ENCODE measurements around the gene HNRNPA3. TPM values are rescaled to one million over a fixed set of nuclear protein-coding genes. Genes with fewer than 3 reads are reported as not detected.
"Not testable (repeated sequence)": the region's sequence is repeated elsewhere in the genome, so short reads cannot be mapped to it uniquely, and the experiment has no call there.

Gene HNRNPA3
- polyA plus RNA-seq, 4 donors, result 73.4 to 282 (median 190) TPM

DNA sequence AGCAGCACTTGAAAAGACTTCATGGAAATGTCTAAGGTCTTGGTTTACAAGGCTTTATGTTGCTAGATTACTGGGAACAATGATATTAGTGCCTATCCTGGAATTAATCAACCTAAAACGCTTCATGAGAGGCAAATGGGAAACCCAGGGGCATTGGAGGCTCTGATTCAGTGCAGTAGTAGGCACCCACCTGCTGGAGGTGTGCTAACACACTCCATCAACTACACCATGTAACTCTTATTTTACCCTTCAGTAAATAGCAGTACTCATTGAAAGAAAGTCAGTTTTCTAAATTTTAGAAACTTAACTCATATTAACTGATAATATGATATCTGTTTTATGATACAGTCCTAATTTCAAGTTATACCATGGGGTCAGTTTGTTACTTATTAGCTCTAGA lies 17.4 kb upstream of the HNRNPA3 start:
- no peak for DNase-seq
- no peaks in the 10 kb centered on the region for H3K4me1 ChIP-seq (ENCODE audit: control insufficient read depth in 3 of 3, insufficient read depth in 2 of 3, low read depth in 1 of 3, low read length in 2 of 3)
- WGBS, 3 donors, result 58 to 89% (median 66%) methylated on average over 1 of the region's 1 CpG
- H3K9me3 ChIP-seq (ENCODE audit: control insufficient read depth in 2 of 2, insufficient read depth in 1 of 2, low read depth in 1 of 2, low read length in 1 of 2), result no peaks in the 10 kb centered on the region
- no peak overlapping the region for H3K4me3 ChIP-seq (ENCODE audit: low read depth in 1 of 3, low read length in 3 of 3)
- H3K27me3 ChIP-seq (ENCODE audit: control insufficient read depth in 3 of 3, insufficient read depth in 3 of 3, low read length in 3 of 3), result no peaks in the 10 kb centered on the region
- no peaks in the 10 kb centered on the region for H3K36me3 ChIP-seq (ENCODE audit: control insufficient read depth in 3 of 3, insufficient read depth in 2 of 3, low read depth in 1 of 3, low read length in 3 of 3)
- no peak for FAIRE-seq
- H3K27ac ChIP-seq (ENCODE audit: low read depth in 1 of 3, low read length in 2 of 3), result no peak overlapping the region

DNA sequence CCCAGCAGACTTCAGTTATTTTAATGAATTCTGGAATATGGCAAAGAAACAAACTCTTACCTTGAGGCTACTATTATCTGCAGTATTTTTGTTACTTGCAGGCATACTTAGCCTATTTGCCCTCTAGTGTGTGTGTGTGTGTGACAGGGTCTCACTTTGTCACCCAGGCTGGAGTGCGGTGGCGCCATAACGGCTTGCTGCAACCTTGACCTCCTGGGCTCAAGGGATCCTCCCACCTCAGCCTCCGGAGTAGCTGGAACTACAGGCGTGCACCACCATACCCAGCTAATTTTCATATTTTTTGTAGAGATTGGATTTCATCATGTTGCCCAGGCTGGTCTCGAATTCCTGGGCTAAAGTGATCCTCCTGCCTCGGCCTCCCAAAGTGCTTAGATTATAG lies 12.2 kb upstream of the HNRNPA3 start:
- FAIRE-seq; H3K9me3 ChIP-seq (ENCODE audit: control insufficient read depth in 2 of 2, insufficient read depth in 1 of 2, low read depth in 1 of 2, low read length in 1 of 2); H3K36me3 ChIP-seq (ENCODE audit: control insufficient read depth in 3 of 3, insufficient read depth in 2 of 3, low read depth in 1 of 3, low read length in 3 of 3); H3K27ac ChIP-seq (ENCODE audit: low read depth in 1 of 3, low read length in 2 of 3); H3K27me3 ChIP-seq (ENCODE audit: control insufficient read depth in 3 of 3, insufficient read depth in 3 of 3, low read length in 3 of 3); H3K4me3 ChIP-seq (ENCODE audit: low read depth in 1 of 3, low read length in 3 of 3); H3K4me1 ChIP-seq (ENCODE audit: control insufficient read depth in 3 of 3, insufficient read depth in 2 of 3, low read depth in 1 of 3, low read length in 2 of 3); DNase-seq: not testable (repeated sequence)
- WGBS, 3 donors, result 92 to 97% (median 93%) methylated on average over 7 of the region's 7 CpGs

DNA sequence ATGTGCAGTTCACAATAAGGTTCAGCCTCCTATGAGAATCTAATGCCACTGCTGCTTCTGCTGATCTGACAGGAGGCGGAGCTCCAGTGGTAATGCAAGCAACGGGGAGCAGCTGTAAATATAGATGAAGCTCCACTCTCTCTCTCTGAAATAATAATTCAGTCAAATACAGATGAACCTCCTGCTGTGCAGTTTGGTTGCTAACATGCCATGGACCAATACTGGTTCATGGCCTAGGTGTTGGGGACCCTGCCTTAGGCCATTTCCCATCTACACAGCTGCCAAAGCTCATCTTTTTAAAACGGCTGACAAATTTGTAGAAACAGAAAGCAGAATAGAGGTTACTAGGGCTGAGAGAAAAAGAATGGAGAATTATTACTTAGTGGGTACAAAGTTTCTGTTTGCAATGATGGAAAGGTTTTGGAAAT lies 10.7 kb upstream of the HNRNPA3 start:
- H3K27me3 ChIP-seq (ENCODE audit: control insufficient read depth in 3 of 3, insufficient read depth in 3 of 3, low read length in 3 of 3), result no peaks in the 10 kb centered on the region
- no peak for DNase-seq
- H3K4me1 ChIP-seq (ENCODE audit: control insufficient read depth in 3 of 3, insufficient read depth in 2 of 3, low read depth in 1 of 3, low read length in 2 of 3), result no peaks in the 10 kb centered on the region
- no peak overlapping the region for H3K27ac ChIP-seq (ENCODE audit: low read depth in 1 of 3, low read length in 2 of 3)
- FAIRE-seq, result no peak
- 44 to 53% (median 48%) methylated on average over 3 of the region's 3 CpGs for WGBS, 3 donors
- H3K9me3 ChIP-seq (ENCODE audit: control insufficient read depth in 2 of 2, insufficient read depth in 1 of 2, low read depth in 1 of 2, low read length in 1 of 2), result no peaks in the 10 kb centered on the region
- no peak overlapping the region for H3K4me3 ChIP-seq (ENCODE audit: low read depth in 1 of 3, low read length in 3 of 3)
- H3K36me3 ChIP-seq (ENCODE audit: control insufficient read depth in 3 of 3, insufficient read depth in 2 of 3, low read depth in 1 of 3, low read length in 3 of 3), result no peaks in the 10 kb centered on the region

DNA sequence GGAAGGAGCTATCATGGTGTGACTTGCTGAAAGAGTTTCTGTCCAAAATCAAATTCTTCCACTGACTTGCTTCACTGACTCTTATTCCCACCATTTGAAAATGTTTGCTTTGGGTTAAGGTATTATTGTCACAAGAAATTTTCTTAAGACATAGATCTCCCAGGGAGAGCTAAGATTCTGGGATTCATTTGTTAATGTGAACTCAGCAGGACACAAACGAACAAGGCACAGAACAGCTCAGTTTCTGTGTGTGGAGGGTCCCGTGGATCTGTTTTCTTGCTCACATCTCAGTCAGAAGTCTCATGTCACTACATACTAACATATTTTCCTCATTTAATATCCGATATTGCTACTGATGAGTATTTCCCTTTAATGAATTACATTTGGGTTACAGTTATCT lies 8.2 kb upstream of the HNRNPA3 start:
- no peak for FAIRE-seq
- no peak overlapping the region for H3K4me3 ChIP-seq (ENCODE audit: low read depth in 1 of 3, low read length in 3 of 3)
- H3K27me3 ChIP-seq (ENCODE audit: control insufficient read depth in 3 of 3, insufficient read depth in 3 of 3, low read length in 3 of 3), result no peaks in the 10 kb centered on the region
- DNase-seq, result no peak
- H3K9me3 ChIP-seq (ENCODE audit: control insufficient read depth in 2 of 2, insufficient read depth in 1 of 2, low read depth in 1 of 2, low read length in 1 of 2), result no peaks in the 10 kb centered on the region
- WGBS, 3 donors, result 83 to 94% (median 90%) methylated on average over 3 of the region's 3 CpGs
- H3K36me3 ChIP-seq (ENCODE audit: control insufficient read depth in 3 of 3, insufficient read depth in 2 of 3, low read depth in 1 of 3, low read length in 3 of 3), result no peaks in the 10 kb centered on the region
- H3K27ac ChIP-seq (ENCODE audit: low read depth in 1 of 3, low read length in 2 of 3), result no peak overlapping the region
- no peaks in the 10 kb centered on the region for H3K4me1 ChIP-seq (ENCODE audit: control insufficient read depth in 3 of 3, insufficient read depth in 2 of 3, low read depth in 1 of 3, low read length in 2 of 3)

DNA sequence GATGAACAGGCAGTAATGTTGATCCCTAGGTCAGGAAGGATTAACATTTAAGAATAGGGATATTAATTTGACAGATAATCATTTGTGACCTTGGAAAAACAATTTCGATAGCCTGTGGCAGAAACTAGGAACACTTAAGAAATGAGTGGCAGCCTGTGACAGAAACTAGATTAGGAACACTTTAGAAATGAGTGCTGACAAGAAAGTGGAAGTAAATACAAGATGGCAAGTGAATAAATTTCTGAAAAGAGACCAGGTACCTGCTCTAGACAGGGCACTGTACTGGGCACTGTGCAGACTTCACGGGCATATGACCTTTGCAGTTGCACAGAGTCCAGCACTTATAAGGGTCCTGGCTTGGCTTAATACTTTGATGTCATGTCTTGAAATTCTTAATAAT lies 5.5 kb upstream of the HNRNPA3 start:
- 71 to 76% (median 75%) methylated on average over 2 of the region's 2 CpGs for WGBS, 3 donors
- FAIRE-seq, result no peak
- no peak overlapping the region for H3K27ac ChIP-seq (ENCODE audit: low read depth in 1 of 3, low read length in 2 of 3)

DNA sequence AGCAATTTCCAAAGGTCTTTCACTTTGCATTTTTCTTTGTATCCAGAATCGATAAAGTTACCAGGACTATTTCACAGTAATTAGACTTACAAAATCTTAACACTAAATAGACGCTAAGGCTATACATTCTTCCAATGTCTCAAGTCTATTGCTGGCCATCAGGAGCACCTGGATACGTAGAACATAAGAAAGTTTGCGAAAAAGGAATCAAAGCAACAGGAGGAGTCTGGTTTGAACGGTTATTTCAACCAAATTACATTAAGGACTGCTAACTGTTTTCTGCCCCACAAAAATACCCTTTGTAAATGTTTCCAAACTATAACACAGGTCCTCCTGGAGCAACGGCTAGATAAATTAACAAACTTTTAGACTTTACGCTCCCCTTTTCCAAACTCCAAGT lies 1.4 kb upstream of the HNRNPA3 start:
- Histone ChIP-seq H3K9me3 (ENCODE audit: control insufficient read depth in 2 of 2, insufficient read depth in 1 of 2, low read depth in 1 of 2, low read length in 1 of 2) (no peaks in the 10 kb centered on the region), H3K4me3 (ENCODE audit: low read depth in 1 of 3, low read length in 3 of 3) (peak overlapping the region in 1 of 3 donors; percentile 80), H3K4me1 (ENCODE audit: control insufficient read depth in 3 of 3, insufficient read depth in 2 of 3, low read depth in 1 of 3, low read length in 2 of 3) (peaks cover 0 to 16% (median 0%) of the 10 kb centered on the region in 3 donors), H3K27ac (ENCODE audit: low read depth in 1 of 3, low read length in 2 of 3) (peak overlapping the region; percentile 99 to 100 (median 100)), H3K27me3 (ENCODE audit: control insufficient read depth in 3 of 3, insufficient read depth in 3 of 3, low read length in 3 of 3) (no peaks in the 10 kb centered on the region), H3K36me3 (ENCODE audit: control insufficient read depth in 3 of 3, insufficient read depth in 2 of 3, low read depth in 1 of 3, low read length in 3 of 3) (peaks cover 0 to 13% (median 0%) of the 10 kb centered on the region in 3 donors)
- DNase-seq, result peak; percentile 21 to 50
- WGBS, 3 donors, result 14 to 44% (median 27%) methylated on average over 7 of the region's 7 CpGs
- FAIRE-seq, result no peak

More for the DNA sequence above, 5.5 kb upstream of the HNRNPA3 start:
- H3K9me3 ChIP-seq (ENCODE audit: control insufficient read depth in 2 of 2, insufficient read depth in 1 of 2, low read depth in 1 of 2, low read length in 1 of 2), result no peaks in the 10 kb centered on the region
- H3K36me3 ChIP-seq (ENCODE audit: control insufficient read depth in 3 of 3, insufficient read depth in 2 of 3, low read depth in 1 of 3, low read length in 3 of 3), result peaks cover 0 to 2% (median 0%) of the 10 kb centered on the region in 3 donors
- no peak overlapping the region for H3K4me3 ChIP-seq (ENCODE audit: low read depth in 1 of 3, low read length in 3 of 3)
- peaks cover 0 to 11% (median 0%) of the 10 kb centered on the region in 3 donors for H3K4me1 ChIP-seq (ENCODE audit: control insufficient read depth in 3 of 3, insufficient read depth in 2 of 3, low read depth in 1 of 3, low read length in 2 of 3)
- DNase-seq, result no peak
- no peaks in the 10 kb centered on the region for H3K27me3 ChIP-seq (ENCODE audit: control insufficient read depth in 3 of 3, insufficient read depth in 3 of 3, low read length in 3 of 3)

DNA sequence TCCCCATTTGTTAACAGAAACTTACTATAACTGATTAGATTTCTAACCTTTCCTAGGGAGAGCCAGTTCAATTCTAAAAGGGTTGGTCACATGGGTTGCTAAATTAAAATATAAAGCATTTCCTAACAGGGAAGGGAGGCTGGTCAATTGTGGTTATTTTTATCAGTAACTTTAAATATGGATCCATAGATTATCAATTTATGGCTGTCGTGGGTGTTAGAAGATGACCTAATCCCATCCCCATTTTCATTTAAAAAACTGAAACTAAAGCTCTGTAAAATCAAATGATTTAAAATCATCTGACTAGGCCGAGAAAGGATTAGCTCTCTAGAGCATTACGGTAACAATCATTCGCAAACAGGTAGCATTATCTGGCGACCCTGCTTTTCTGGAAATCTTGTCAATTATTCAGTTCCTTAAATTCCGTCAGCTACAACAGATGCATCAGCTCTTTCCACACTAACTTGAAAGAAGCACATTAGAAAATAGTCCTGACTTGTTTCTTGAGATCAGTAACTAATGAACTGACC lies 953 bp upstream of the HNRNPA3 start:
- Histone ChIP-seq H3K4me3 (ENCODE audit: low read depth in 1 of 3, low read length in 3 of 3) (peak overlapping the region; percentile 55 to 80 (median 67)), H3K27me3 (ENCODE audit: control insufficient read depth in 3 of 3, insufficient read depth in 3 of 3, low read length in 3 of 3) (no peaks in the 10 kb centered on the region), H3K27ac (ENCODE audit: low read depth in 1 of 3, low read length in 2 of 3) (peak overlapping the region; percentile 99 to 100 (median 100)), H3K4me1 (ENCODE audit: control insufficient read depth in 3 of 3, insufficient read depth in 2 of 3, low read depth in 1 of 3, low read length in 2 of 3) (peaks cover 0 to 16% (median 3%) of the 10 kb centered on the region in 3 donors), H3K9me3 (ENCODE audit: control insufficient read depth in 2 of 2, insufficient read depth in 1 of 2, low read depth in 1 of 2, low read length in 1 of 2) (no peaks in the 10 kb centered on the region), H3K36me3 (ENCODE audit: control insufficient read depth in 3 of 3, insufficient read depth in 2 of 3, low read depth in 1 of 3, low read length in 3 of 3) (peaks cover 2 to 16% (median 3%) of the 10 kb centered on the region in 3 donors)
- DNase-seq (peak in 1 of 2 donors; percentile 26), FAIRE-seq (no peak)
- WGBS, 3 donors, result 2 to 6% (median 3%) methylated on average over 6 of the region's 6 CpGs

DNA sequence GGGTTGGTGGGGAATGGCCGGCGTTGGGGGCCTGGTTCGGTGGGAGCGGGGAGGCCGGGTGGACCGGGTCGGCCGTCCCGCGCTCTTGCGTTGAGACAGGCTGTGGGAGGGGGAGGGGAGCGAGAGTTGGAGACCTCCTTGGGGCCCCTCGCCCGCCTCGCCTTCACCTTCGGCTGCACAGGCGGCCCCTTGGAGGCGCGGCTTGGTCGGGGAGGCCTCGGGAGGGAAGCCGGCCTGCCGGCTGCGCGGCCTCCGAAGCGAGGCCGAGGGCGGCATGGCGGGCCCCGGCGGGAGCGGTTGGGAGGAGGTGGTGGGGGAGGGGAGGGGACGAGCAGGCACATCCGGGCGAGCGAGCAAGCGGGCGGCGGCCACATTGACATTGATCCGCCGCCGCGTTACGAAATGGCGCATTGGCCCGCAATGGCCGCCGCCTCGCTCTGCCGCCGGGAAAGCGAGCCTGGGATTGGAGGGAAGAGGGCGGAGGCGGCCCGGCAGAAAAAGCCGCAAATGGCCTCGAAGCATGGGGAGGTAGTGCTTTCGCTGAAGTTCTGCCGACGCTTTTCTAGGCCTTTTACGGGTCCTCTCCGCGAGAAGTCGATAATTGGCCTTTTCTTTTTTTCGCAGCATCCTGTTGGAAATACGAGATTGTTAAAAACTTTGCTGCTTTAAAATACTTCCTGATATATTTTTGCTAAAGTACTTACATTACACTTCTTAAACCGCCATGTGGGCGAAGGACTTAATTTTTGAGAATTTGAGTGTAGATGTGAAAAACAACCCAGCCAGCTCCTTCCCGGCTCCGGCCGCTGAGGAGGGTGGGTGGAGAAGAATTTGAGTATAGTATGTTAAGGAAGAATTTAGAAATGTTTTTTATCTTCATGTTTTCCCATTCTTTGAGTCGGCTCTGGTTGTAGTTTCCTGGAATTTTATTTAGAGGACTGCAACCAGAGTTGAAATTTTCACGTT lies 580 bp downstream of the HNRNPA3 start:
- WGBS, 3 donors, result 0 to 1% (median 0%) methylated on average over 58 to 74 of the region's 74 CpGs
- H3K27me3 ChIP-seq (ENCODE audit: control insufficient read depth in 3 of 3, insufficient read depth in 3 of 3, low read length in 3 of 3), result no peaks in the 10 kb centered on the region
- H3K9me3 ChIP-seq (ENCODE audit: control insufficient read depth in 2 of 2, insufficient read depth in 1 of 2, low read depth in 1 of 2, low read length in 1 of 2), result no peaks in the 10 kb centered on the region
- peak overlapping the region; percentile 95 to 97 (median 95) for H3K4me3 ChIP-seq (ENCODE audit: low read depth in 1 of 3, low read length in 3 of 3)
- peaks cover 0 to 16% (median 3%) of the 10 kb centered on the region in 3 donors for H3K4me1 ChIP-seq (ENCODE audit: control insufficient read depth in 3 of 3, insufficient read depth in 2 of 3, low read depth in 1 of 3, low read length in 2 of 3)
- H3K27ac ChIP-seq (ENCODE audit: low read depth in 1 of 3, low read length in 2 of 3), result peak overlapping the region; percentile 99 to 100 (median 100)
- no peak for FAIRE-seq
- peak; percentile 87 to 95 for DNase-seq
- H3K36me3 ChIP-seq (ENCODE audit: control insufficient read depth in 3 of 3, insufficient read depth in 2 of 3, low read depth in 1 of 3, low read length in 3 of 3), result peaks cover 6 to 26% (median 9%) of the 10 kb centered on the region in 3 donors
